ENCODE data around the gene CDKN2D.

GRCh38 chr19:10587022-10587838 is 18.5 kb upstream of the CDKN2D start, which contains the start of gene AP1M2:
- no peak for TF ChIP-seq CTCF (conservative IDR thresholded peaks at IDR 0.05)
- TF ChIP-seq ZFX (IDR thresholded peaks at IDR 0.05): no peak; the same call in 1 of the 2 replicates
